HG03571 (cell line): ENCODE results near the gene ASCC3.
"Not testable (repeated sequence)": the region's sequence is repeated elsewhere in the genome, so short reads cannot be mapped to it uniquely, and the experiment has no call there.

ENCODE experiments used
- ATAC-seq: cut with Tn5 transposase; IDR thresholded peaks from one replicate; pipeline ENCODE4 v1.9.1; 2021; ENCODE audit not compliant: unreplicated experiment

The ASCC3 gene

GRCh38 chr6:100880853-100881706, at the start of gene ASCC3:
ASCC3 (minus strand) TSS chr6:100881329; CDS start chr6:100867997, 13,332 bp downstream.
- peak; percentile 98 for ATAC-seq

DNA sequence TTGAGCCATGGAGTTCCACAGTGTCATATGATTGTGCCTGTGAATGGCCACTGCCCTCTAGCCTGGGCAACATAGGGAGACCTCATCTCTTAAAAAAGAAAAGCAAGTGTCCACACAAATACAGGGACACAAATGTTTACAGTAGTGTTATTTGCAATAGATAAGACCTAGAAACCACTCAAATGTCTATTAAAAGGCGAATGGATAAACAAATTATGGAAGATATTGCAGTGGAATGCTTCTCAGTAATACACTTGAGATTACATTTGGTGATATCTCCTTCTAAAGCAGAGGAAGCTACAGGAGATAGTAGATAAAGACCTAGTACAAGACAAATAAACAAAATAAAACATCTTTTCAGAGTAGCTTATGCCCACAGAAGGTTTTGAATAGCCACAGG, 44.6 kb upstream of the ASCC3 start:
- ATAC-seq = no peak

- no peak for ATAC-seq
Measured at GRCh38 chr6:100924534-100925227, 43.6 kb upstream of the ASCC3 start.

GRCh38 chr6:100923481-100924165, 42.5 kb upstream of the ASCC3 start:
- ATAC-seq = no peak

GRCh38 chr6:100920028-100920605, 39.0 kb upstream of the ASCC3 start:
- no peak for ATAC-seq

DNA sequence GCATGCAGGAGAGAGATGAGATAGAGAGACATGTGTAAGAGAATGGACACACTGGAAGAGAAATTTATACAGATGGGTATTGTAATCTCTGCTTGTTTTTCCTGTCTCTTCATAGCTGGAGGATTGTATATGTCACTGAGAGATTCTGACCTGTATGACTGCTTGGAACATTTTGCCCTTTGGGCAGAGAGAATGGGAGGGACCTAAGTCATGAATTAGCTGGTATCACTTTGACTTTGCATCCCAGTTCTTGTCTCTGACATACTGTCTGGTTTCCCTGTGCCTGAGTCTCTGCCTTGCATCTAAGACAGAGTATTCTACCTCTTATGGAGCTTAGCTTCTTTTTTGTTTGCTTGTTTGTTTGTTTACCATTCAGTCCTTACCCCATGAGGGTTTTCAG, 37.0 kb upstream of the ASCC3 start:
- no peak for ATAC-seq

GRCh38 chr6:100915876-100916275, 34.7 kb upstream of the ASCC3 start:
- ATAC-seq = no peak

DNA sequence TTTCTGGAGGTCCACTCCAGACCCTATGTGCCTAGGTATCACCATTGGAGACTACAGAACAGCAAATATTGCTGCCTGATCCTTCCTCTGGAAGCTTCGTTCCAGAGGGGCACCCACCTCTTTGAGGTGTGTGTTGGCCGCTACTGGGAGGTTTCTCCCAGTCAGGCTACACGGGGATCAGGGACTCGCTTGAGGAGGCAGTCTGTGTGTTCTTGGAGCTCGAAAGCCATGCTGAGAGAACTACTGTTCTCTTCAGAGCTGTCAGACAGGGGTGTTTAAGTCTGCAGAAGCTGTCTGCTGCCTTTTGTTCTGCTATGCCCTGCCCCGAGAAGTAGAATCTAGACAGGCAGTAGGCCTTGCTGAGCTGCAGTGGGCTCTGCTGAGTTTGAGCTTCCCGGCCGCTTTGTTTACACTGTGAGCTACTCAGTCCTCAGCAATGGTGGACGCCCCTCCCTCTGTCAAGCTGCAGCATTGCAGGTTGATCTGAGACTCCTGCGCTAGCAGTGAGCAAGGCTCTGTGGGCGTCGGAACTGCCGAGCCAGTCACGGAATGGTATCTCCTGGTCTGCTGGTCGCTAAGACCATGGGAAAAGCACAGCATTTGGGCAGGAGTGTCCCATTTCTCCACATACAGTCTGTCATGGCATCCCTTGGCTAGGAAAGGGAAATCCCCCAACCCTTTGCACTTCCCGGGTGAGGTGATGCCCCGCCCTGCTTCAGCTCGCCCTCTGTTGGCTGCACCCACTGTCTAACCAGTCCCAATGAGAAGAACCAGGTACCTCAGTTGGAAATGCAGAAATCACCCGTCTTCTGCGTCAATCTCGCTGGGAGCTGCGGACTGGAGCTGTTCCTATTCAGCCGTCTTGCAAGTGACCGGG, 32.5 kb upstream of the ASCC3 start:
- no peak for ATAC-seq

DNA sequence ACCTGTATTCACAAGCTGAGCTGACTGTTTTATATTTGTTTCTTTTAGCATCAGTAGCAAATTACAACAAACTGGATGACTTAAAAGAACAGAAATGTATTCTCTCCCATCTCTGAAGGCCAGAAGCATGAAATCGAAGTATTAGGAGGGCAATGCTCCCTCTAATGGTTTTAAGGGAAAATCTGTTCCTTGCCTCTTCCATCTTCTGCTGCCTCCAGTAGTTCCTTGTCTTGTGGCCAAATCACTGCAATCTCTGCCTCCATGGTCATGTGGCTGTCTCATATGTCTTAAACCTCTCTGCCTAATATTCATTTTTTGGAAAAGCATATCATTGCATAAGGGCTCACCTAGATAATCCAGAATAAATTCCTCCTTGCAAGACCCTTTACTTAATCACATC, 25.2 kb upstream of the ASCC3 start:
- no peak for ATAC-seq

DNA sequence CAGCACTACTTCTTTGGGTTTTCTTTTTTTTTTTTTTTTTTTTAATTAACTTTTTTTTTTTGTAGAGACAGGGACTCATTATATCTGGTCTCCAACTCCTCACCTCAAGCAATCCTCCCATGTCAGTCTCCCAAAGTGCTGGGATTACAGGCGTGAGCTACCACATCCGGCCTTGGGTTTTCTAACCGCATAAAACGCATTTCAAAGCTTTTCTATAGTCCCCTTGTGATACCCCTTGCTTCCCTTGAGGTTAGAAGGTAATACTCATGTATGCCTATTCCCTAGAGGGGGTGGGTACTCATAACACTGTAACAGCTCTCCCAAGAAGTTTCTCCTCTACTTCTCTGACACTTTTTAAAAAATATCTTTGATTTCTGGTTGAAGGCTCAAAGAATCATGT, 23.9 kb upstream of the ASCC3 start:
- ATAC-seq = no peak

DNA sequence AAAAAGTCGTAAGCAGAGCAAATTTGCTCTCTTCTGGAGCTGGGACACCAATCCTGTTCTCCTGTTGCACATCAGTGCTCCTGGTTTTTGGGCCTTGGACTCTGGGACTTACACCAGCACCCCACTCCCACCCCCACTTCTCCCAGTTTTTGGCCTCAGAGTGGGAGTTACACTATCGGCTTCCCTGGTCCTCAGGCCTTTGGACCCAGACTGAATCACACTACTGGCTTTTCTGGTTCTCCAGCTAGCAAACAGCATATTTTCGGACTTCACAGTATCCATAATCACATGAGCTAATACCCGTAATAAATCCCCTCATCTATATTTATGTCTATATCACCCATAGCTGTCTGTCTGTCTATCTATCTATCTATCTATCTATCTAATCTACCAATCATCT, 23.2 kb upstream of the ASCC3 start:
- no peak for ATAC-seq

DNA sequence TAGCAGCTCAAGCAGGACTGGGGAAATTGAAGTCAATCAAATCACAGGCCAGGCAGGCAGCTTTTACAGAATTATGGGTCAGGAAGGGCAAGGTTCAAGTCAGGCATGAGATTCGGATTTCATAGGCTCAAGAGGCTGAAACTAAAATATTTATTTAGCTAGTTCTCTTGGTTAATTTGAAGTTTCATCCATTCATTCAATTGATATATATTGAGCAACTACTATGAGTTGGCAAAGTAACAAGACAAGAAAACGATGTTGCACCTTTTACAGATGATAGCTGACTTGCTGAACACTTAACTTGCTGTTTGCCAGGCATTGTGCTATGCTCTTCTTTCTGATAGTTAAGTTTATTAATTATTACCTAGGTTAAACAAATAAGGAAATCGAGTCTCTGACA, 20.5 kb upstream of the ASCC3 start:
- ATAC-seq = no peak

GRCh38 chr6:100899202-100899601, 18.1 kb upstream of the ASCC3 start:
- ATAC-seq = no peak

DNA sequence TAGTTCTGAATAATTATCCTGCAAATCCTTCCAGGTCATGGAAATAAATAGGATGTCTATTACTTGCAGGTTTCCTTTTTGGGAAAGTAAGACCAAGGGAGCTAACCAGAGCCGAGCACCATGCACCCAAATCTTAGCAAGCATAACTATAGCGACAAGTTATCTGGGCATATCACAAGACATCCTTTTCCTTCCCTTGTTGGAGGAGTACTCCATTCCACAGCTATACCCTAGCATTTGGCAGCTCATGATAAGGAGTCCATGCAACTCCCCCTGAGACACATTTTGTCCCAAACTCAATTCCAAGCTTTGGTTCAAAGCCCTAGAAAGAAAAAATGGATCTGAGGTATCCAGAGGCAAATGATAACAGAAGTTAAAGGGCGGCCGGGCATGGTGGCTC, 16.5 kb upstream of the ASCC3 start:
- ATAC-seq = no peak

GRCh38 chr6:100893743-100894142, 12.6 kb upstream of the ASCC3 start:
- ATAC-seq = no peak

DNA sequence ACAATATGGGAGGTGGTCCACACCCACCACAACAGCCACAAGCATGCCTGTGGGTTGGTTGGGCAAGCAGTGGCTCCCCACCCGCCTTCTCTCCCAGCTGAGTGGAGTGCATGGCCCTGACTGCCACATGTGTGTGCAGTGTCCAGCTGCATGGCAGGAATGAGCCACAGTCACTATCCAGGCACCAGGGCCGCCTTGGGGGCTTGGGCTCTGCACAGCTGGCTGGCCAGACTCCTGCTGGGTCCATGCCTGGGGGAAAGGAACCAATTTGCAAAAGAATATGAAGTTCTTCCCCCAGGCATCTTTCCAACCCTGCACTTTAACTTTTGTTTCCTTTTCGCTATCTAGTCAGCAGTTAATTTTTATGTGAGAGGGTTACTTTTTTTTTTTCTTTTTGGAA, 11.6 kb upstream of the ASCC3 start:
- ATAC-seq = no peak

DNA sequence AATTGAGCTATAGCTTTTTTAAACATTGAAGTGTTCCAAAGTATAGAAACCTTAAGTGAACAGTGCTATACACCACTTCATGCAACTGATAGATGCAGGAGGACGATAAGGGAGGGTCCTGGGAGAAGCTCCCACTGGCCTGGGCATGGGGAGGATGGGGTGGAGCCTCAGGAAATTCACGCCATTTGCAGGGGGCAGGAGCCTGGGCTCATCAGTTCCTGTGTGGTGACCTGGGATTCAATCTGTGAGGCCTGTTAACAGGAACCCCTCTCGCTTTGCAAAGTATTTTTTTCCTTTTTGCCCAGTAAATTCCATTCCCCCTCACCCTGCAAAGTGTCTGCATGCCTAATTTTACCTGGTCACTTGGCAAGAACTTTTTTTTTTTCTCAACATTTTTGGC, 11.0 kb upstream of the ASCC3 start:
- ATAC-seq = no peak

DNA sequence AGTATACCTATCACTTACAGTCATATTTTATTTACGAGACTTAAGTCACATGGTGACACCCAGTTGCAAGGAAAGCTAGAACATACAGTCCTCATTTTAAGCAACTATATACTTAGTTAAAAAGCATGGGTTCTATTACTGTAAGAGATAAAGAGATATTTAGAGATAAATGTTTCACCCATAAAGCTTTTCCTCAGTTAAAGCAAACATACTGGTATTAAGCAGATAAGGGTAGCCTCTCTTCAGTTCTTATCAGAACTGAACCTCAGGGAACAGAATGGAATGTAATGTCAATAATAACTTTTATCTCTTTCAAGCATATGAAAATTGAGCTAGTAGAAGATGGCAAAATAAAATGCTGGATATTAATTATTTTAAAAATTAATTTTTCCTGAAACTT, 9.9 kb upstream of the ASCC3 start:
- no peak for ATAC-seq

DNA sequence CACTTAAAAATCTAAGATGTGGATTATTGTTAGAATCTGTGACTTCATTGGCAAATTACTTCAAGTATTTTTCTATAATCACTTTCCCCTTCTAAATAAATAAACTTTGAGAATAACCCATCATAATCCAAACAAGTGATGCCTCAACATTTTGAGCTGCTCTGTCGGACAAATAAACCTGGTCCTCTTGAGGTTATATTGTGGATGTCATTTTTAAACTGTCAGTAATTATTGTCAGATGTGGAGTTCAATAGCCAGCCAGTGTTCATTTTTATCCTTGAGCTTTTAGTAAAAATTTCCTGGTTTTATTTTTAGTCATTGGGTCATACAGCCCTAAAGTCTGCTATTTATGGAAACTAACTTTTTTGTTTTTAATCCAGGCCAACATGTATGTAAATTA, 9.5 kb upstream of the ASCC3 start:
- ATAC-seq = not testable (repeated sequence)

DNA sequence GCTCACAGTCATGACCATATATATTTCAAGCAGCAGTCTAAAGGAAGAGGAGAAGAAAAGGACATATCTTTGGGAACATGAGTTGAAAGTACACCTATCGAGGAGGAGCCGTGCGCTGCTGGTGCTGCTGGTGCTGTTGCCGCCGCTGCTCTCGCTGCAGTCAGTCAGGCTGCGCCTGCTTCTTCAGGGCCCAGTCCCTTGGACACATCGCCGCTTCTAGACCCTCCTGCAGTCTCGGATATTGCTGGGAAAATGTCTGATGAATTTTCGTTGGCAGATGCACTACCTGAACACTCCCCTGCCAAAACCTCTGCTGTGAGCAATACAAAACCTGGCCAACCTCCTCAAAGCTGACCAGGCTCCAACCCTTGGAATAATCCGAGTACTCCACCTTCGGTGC, 8.2 kb upstream of the ASCC3 start:
- no peak for ATAC-seq

DNA sequence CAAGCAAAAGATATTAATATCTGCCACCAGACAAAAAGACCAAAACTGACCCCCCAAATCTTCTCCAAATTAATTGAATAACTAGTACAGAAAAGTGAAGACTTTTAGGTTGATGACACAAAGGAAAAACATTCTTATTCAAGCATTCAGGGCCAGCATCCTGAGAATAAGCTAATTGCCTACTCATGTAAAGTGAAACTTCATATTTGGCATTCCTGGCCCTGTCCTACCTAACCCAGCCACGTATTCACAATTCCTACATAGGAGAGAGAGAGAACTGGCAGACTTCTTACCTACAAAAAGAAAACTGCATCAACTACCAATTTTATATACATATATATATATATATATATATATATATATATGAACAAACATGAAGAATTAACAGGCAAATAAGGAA, 4.9 kb upstream of the ASCC3 start:
- ATAC-seq = no peak
